A549 (cell line): ENCODE results near the gene CAND2. TPM values are rescaled to one million over a fixed set of nuclear protein-coding genes. Genes with fewer than 3 reads are reported as not detected.

Source experiments
- ATAC-seq, 2 experiments: fragments of 200-7000 bp in 1 of 2; fragments of >200 bp in 1 of 2; cut with Nextera tagmentation in 1 of 2; cut with Tn5 transposase in 1 of 2; 3 replicates each; pipeline versions ENCODE4 v1.8.0 to v1.9.1; 2018 to 2020; ENCODE audit warnings: mild to moderate bottlenecking in 1 of 2, moderate library complexity in 1 of 2
- CTCF ChIA-PET: fragments of 300-600 bp; sonication (Branson Sonifier 250); formaldehyde crosslinking; extraction: SDS; loops from one replicate; lab custom pipeline; 2021; ENCODE audit warnings: antibody characterized with exemption, inconsistent platforms; lab: Yijun Ruan, JAX
- POLR2A ChIA-PET: fragments of 350-600 bp; formaldehyde crosslinking; extraction: SDS; loops from one replicate; lab custom pipeline; 2021; ENCODE audit warnings: antibody characterized with exemption, inconsistent platforms; lab: Yijun Ruan, JAX
- DNase-seq, 2 experiments: peaks; one replicate each; pipeline versions ENCODE4 v3.0.0 to v3.0.0-alpha.2; 2011 to 2016; ENCODE audit warnings: low read depth in 1 of 2, low spot score in 1 of 2
- FAIRE-seq: peaks from 2 replicates; lab custom pipeline; 2011; peaks lifted over from hg19 to GRCh38; lab: Jason Lieb, UNC
- H3K27ac ChIP-seq, 2 experiments: fragments of >200 bp; sonication (Bioruptor Twin); formaldehyde crosslinking; 3 replicates each; pipeline ENCODE4 v1.5.1; 2016 to 2017
- H3K4me1 ChIP-seq: fragments of >200 bp; sonication (Bioruptor Twin); formaldehyde crosslinking; 3 replicates; pipeline ENCODE4 v1.6.1; 2016
- H3K4me2 ChIP-seq: fragments of >200 bp; sonication (Bioruptor Twin); formaldehyde crosslinking; 3 replicates; pipeline ENCODE4 v1.6.1; 2016
- H3K4me3 ChIP-seq: fragments of >200 bp; sonication (Bioruptor Twin); formaldehyde crosslinking; 3 replicates; pipeline ENCODE4 v1.5.1; 2016
- H3K9me3 ChIP-seq: fragments of >200 bp; sonication (Bioruptor Twin); formaldehyde crosslinking; 3 replicates; pipeline ENCODE4 v1.6.1; 2016
- CBX2 ChIP-seq: fragments of 200-600 bp; sonication (generic); IDR thresholded peaks from 2 replicates; pipeline ENCODE4 v1.6.1; 2016; ENCODE audit warnings: low read depth, mild to moderate bottlenecking, borderline replicate concordance
- CBX8 ChIP-seq: fragments of 200-600 bp; sonication (generic); IDR thresholded peaks from 2 replicates; pipeline ENCODE4 v1.6.1; 2016
- EHF ChIP-seq: fragments of 250-450 bp; sonication (Bioruptor Pico); IDR thresholded peaks from 2 replicates; pipeline ENCODE4 v1.5.0; 2020; ENCODE audit warnings: mild to moderate bottlenecking
- ELK1 ChIP-seq: fragments of 150-350 bp; IDR thresholded peaks from 2 replicates; pipeline ENCODE4 v1.6.1; 2014; ENCODE audit warnings: low read depth, mild to moderate bottlenecking, low read length
- EP300 ChIP-seq, 2 experiments: fragments of >200 bp; sonication (Bioruptor Twin); formaldehyde crosslinking; IDR thresholded peaks; 2 replicates in 1 of 2; 3 replicates in 1 of 2; pipeline ENCODE4 v1.6.1; 2016 to 2017
- FOSB ChIP-seq: fragments of 250-450 bp; sonication (Bioruptor Pico); IDR thresholded peaks from 2 replicates; pipeline ENCODE4 v1.5.0; 2020; ENCODE audit warnings: mild to moderate bottlenecking, moderate library complexity
- FOXS1 ChIP-seq: fragments of 250-450 bp; sonication (Bioruptor Pico); IDR thresholded peaks from 2 replicates; pipeline ENCODE4 v1.5.0; 2020; ENCODE audit warnings: mild to moderate bottlenecking, moderate library complexity
- HES2 ChIP-seq: fragments of >200 bp; sonication (Bioruptor Twin); formaldehyde crosslinking; IDR thresholded peaks from 2 replicates; pipeline ENCODE4 v1.6.1; 2016
- HMGXB4 ChIP-seq: fragments of 250-450 bp; sonication (Bioruptor Pico); IDR thresholded peaks from 2 replicates; pipeline ENCODE4 v1.5.0; 2021; ENCODE audit warnings: mild to moderate bottlenecking, moderate library complexity, borderline replicate concordance
- HOXB13 ChIP-seq: fragments of 250-450 bp; sonication (Bioruptor Pico); IDR thresholded peaks from 2 replicates; pipeline ENCODE4 v1.5.0; 2020; ENCODE audit warnings: low read depth, mild to moderate bottlenecking, moderate library complexity
- HOXB5 ChIP-seq: fragments of 250-450 bp; sonication (Bioruptor Pico); IDR thresholded peaks from 2 replicates; pipeline ENCODE4 v1.5.0; 2020; ENCODE audit warnings: mild to moderate bottlenecking, moderate library complexity
- JUN ChIP-seq, 2 experiments: fragments of >200 bp; sonication (Bioruptor Twin); formaldehyde crosslinking; IDR thresholded peaks; 2 replicates in 1 of 2; 3 replicates in 1 of 2; pipeline ENCODE4 v1.6.1; 2016 to 2017
- KDM1A ChIP-seq: fragments of 200-600 bp; sonication (generic); IDR thresholded peaks from 2 replicates; pipeline ENCODE4 v1.6.1; 2016; ENCODE audit warnings: low read depth, mild to moderate bottlenecking
- MAFK ChIP-seq: fragments of 450-650 bp; IDR thresholded peaks from 2 replicates; pipeline ENCODE4 v1.6.1; 2014; ENCODE audit not compliant: partially characterized antibody
- MAX ChIP-seq: IDR thresholded peaks from 2 replicates; pipeline ENCODE4 v1.6.1; 2012
- MYC ChIP-seq: IDR thresholded peaks from 2 replicates; pipeline ENCODE4 v1.6.1; 2012; ENCODE audit warnings: mild to moderate bottlenecking, inconsistent platforms, low read length, improper control_type of control experiment, borderline replicate concordance
- NFE2L2 ChIP-seq: fragments of 150-350 bp; conservative IDR thresholded peaks from 2 replicates; pipeline ENCODE4 v1.6.1; 2014; ENCODE audit warnings: low read length
- NPAS2 ChIP-seq: fragments of 250-450 bp; sonication (Bioruptor Pico); IDR thresholded peaks from 2 replicates; pipeline ENCODE4 v1.8.0; 2022; ENCODE audit warnings: mild to moderate bottlenecking, moderate library complexity, borderline replicate concordance
- NR3C1 ChIP-seq: fragments of >200 bp; sonication (Bioruptor Twin); formaldehyde crosslinking; IDR thresholded peaks from 3 replicates; pipeline ENCODE4 v1.6.1; 2017
- POLR2A ChIP-seq: IDR thresholded peaks from 2 replicates; pipeline ENCODE4 v1.6.1; 2012; ENCODE audit warnings: mild to moderate bottlenecking, low read length
- RCOR1 ChIP-seq: fragments of 150-350 bp; IDR thresholded peaks from 2 replicates; pipeline ENCODE4 v1.6.1; 2014; ENCODE audit warnings: antibody characterized with exemption, low read length, low read depth
- RNF2 ChIP-seq: fragments of 200-600 bp; sonication (generic); IDR thresholded peaks from 2 replicates; pipeline ENCODE4 v1.6.1; 2016; ENCODE audit warnings: low read depth, mild to moderate bottlenecking, antibody characterized with exemption, moderate library complexity, borderline replicate concordance
- SMC3 ChIP-seq: fragments of >200 bp; sonication (Bioruptor Twin); formaldehyde crosslinking; IDR thresholded peaks from 3 replicates; pipeline ENCODE4 v1.6.1; 2018; ENCODE audit warnings: inconsistent platforms
- SREBF2 ChIP-seq: fragments of 450-650 bp; IDR thresholded peaks from 2 replicates; pipeline ENCODE4 v1.6.1; 2014; ENCODE audit warnings: mild to moderate bottlenecking, moderate library complexity
- TP53 ChIP-seq: fragments of 250-450 bp; sonication (Bioruptor Pico); IDR thresholded peaks from 2 replicates; pipeline ENCODE4 v1.5.0; 2021; ENCODE audit warnings: mild to moderate bottlenecking, moderate library complexity
- ZFP36 ChIP-seq: fragments of 450-650 bp; IDR thresholded peaks from 2 replicates; pipeline ENCODE4 v1.6.1; 2014; ENCODE audit warnings: borderline replicate concordance; ENCODE audit not compliant: partially characterized antibody
- ZNF302 ChIP-seq: fragments of 250-450 bp; sonication (Bioruptor Pico); IDR thresholded peaks from 2 replicates; pipeline ENCODE4 v1.9.0; 2021; ENCODE audit warnings: inconsistent platforms, mild to moderate bottlenecking, moderate library complexity
- ZSCAN20 ChIP-seq: fragments of 250-450 bp; sonication (Bioruptor Pico); IDR thresholded peaks from 2 replicates; pipeline ENCODE4 v1.8.0; 2022; ENCODE audit warnings: mild to moderate bottlenecking, moderate library complexity
- WGBS: methylation state at CpG from one replicate; pipeline ENCODE4 v1.1.6; 2017; ENCODE audit errors: missing lambda C conversion rate; 5-methylcytosine and 5-hydroxymethylcytosine counted together
- polyA plus RNA-seq, 4 experiments: library from polyadenylated mRNA; depleted of rRNA in 3 of 4; stranded (reverse); fragments of >200 nt; fragmentation: RNase III in 1 of 4; extraction: RNeasy Plus Mini Kit Qiagen cat#74134 plus additional on column Dnase treatment in 1 of 4; gene quantifications; 2 replicates in 3 of 4; 3 replicates in 1 of 4; pipeline ENCODE4 v1.2.3, GENCODE V29; 2011 to 2017

Gene CAND2
- polyA plus RNA-seq, 2 of the 4 experiments (the other 2 are of a cell fraction), result 0.72 to 0.84 TPM

GRCh38 chr3:12769761-12770160 is 26.7 kb upstream of the CAND2 start:
- ChIA-PET CTCF (interaction anchor here (2.5 kb wide), 1 partner anchor 17 kb away, joined by 12 read pairs; no protein-coding TSS in a partner anchor), POLR2A (no interaction called here)
- FAIRE-seq, result no peak

GRCh38 chr3:12771236-12771635 is 25.2 kb upstream of the CAND2 start:
- Histone ChIP-seq H3K4me2 (no peak overlapping the region), H3K27ac (no peak overlapping the region), H3K4me1 (no peaks in the 10 kb centered on the region), H3K9me3 (no peaks in the 10 kb centered on the region), H3K4me3 (no peak overlapping the region)
- WGBS, result 76% methylated on average over 9 of the region's 9 CpGs
- TF ChIP-seq MYC, result no peak
- no peak for TF ChIP-seq NR3C1
- ChIA-PET CTCF (no interaction called here), POLR2A (no interaction called here)
- ATAC-seq (no peak), DNase-seq (no peak), FAIRE-seq (no peak)

More at GRCh38 chr3:12769761-12770160, 26.7 kb upstream of the CAND2 start:
- no peaks in the 10 kb centered on the region for H3K9me3 ChIP-seq
- 53% methylated on average over 2 of the region's 2 CpGs for WGBS
- H3K4me1 ChIP-seq, result no peaks in the 10 kb centered on the region
- ATAC-seq (no peak), DNase-seq (no peak)
- H3K4me3 ChIP-seq, result no peak overlapping the region
- H3K27ac ChIP-seq, result no peak overlapping the region
- no peak for TF ChIP-seq FOXS1 (CRISPR knock-in tag)
- TF ChIP-seq ZFP36, result peak; percentile 16
- no peak overlapping the region for H3K4me2 ChIP-seq

- Histone ChIP-seq H3K27ac (no peak overlapping the region), H3K4me1 (no peaks in the 10 kb centered on the region), H3K4me2 (no peak overlapping the region), H3K4me3 (no peak overlapping the region), H3K9me3 (no peaks in the 10 kb centered on the region)
- ChIA-PET CTCF (no interaction called here), POLR2A (no interaction called here)
- FAIRE-seq (no peak), ATAC-seq (no peak), DNase-seq (no peak)
- 52% methylated on average over 5 of the region's 5 CpGs for WGBS
- TF ChIP-seq FOXS1 (CRISPR knock-in tag), result no peak
- TF ChIP-seq RCOR1, result no peak
- no peak for TF ChIP-seq TP53 (CRISPR knock-in tag)
- TF ChIP-seq JUN (IDR thresholded peaks at IDR 0.05), result no peak
- no peak for TF ChIP-seq MYC
- no peak for TF ChIP-seq ZSCAN20 (CRISPR knock-in tag)
- no peak for TF ChIP-seq HMGXB4
- no peak for TF ChIP-seq FOSB
- no peak for TF ChIP-seq MAX
- TF ChIP-seq CBX8, result no peak
Measured at GRCh38 chr3:12772462-12772861, 24.0 kb upstream of the CAND2 start.

- DNase-seq, result no peak
- Histone ChIP-seq H3K4me1 (no peaks in the 10 kb centered on the region), H3K9me3 (no peaks in the 10 kb centered on the region), H3K4me2 (no peak overlapping the region), H3K4me3 (no peak overlapping the region), H3K27ac (no peak overlapping the region)
- TF ChIP-seq NPAS2 (CRISPR knock-in tag) (no peak), CBX2 (no peak), RNF2 (no peak), SMC3 (no peak), HOXB5 (CRISPR knock-in tag) (no peak), EP300 (IDR thresholded peaks at IDR 0.05) (no peak), KDM1A (no peak), SREBF2 (no peak), RCOR1 (no peak), ELK1 (no peak), HOXB13 (no peak), HES2 (no peak), MYC (no peak), MAFK (no peak), POLR2A (no peak), ZNF302 (no peak), EHF (CRISPR knock-in tag) (no peak), NR3C1 (no peak), NFE2L2 (no peak)
- CTCF ChIA-PET, result interaction anchor here (3.0 kb wide), 1 partner anchor 15 kb away, joined by 13 read pairs; no protein-coding TSS in a partner anchor
- POLR2A ChIA-PET, result no interaction called here
- FAIRE-seq, result no peak
- ATAC-seq, result no peak
- 75% methylated on average over 2 of the region's 2 CpGs for WGBS
Measured at GRCh38 chr3:12773030-12773709, 23.3 kb upstream of the CAND2 start.
